NCI-H82 treated with DMSO at 0.1 percent for 48 hours (cell line): ENCODE data around the gene FBXO34.
"Not testable (repeated sequence)": the region's sequence is repeated elsewhere in the genome, so short reads cannot be mapped to it uniquely, and the experiment has no call there.

Experiments used
- DNase-seq: peaks from one replicate; lab custom pipeline; 2025; ENCODE audit not compliant: unreplicated experiment; lab: John Stamatoyannopoulos, UW

Gene FBXO34

DNA sequence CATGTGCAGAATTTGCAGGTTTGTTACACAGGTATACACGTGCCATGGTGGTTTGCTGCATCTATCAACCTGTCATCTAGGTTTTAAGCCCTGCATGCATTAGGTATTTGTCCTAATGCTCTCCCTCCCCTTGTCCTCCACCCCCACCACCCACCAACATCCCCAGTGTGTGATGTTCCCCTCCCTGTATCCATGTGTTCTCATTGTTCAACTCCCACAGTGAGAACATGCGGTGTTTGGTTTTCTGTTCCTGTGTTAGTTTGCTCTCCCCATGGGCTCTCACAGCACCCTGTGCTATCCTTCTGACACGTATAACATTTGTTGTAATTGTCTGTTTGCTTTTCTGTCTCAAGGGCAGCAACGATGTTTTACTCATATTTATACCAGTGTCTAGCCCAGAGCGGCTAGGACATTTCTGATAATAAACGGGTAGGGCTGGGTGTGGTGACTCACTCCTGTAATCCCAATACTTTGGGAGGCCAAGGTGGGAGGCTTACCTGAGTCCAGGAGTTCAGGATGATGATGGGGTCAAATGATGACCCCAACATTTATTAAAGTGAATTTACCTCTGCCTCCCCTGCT, 73.5 kb downstream of the FBXO34 start:
- not testable (repeated sequence) for DNase-seq

DNA sequence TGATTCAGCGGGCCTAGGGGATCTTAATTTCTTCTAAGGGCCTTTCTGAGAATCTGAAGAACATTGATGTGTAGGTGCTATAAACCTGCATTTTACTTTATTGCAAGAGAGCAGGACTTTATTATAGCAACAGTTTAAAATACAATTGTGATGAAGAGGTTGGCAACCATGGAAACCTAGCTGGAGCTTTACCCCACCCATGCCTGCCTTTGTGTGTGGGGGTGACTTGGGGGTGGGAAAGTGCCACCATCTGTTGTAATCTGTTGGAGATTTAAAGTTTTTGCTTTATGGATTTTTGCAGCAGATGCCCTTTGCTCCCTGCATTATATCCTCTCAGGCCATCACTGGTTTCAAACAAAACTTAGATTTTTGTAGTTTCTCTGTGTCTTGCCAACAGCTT, 75.8 kb downstream of the FBXO34 start:
- no peak for DNase-seq

DNA sequence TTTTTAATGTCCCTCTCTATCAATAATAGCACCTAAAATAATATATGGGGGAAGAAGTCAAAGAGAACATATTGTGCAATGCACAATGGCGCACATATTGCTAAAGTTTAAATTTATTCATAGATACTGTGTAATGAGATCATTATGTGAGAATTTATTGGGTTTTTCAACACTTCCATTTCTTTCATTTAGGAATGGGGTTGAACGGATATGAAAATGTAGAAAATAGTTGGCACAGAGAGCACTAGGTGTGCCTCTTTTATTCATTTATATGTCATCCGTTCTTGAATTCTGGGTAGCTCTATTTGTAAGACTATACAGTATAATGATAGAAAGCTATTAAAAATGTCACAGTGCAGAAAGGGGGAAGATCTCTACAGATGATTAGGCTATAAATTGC, 76.5 kb downstream of the FBXO34 start:
- no peak for DNase-seq

- DNase-seq = no peak
Measured at GRCh38 chr14:55348766-55349453, 77.7 kb downstream of the FBXO34 start.

- no peak for DNase-seq
Measured at GRCh38 chr14:55349565-55349964, 78.3 kb downstream of the FBXO34 start.

GRCh38 chr14:55350461-55350860, 79.2 kb downstream of the FBXO34 start:
- no peak for DNase-seq

DNA sequence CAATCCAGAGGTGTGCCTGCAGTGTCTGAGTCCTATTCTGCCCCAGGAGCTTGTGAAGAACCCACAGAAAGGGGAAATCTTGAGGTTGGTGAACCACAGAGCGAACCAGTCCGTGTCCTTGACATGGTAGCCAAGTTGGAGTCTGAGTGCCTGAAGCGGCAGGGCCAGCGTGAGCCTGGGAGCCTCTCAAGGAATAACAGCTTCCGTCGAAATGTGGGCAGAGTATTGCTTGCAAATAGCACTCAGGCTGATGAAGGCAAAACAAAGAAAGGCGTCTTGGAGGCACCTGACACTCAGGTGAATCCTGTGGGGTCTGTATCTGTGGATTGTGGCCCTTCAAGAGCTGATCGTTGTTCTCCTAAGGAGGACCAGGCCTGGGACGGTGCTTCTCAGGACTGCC, 79.9 kb downstream of the FBXO34 start:
- no peak for DNase-seq

DNA sequence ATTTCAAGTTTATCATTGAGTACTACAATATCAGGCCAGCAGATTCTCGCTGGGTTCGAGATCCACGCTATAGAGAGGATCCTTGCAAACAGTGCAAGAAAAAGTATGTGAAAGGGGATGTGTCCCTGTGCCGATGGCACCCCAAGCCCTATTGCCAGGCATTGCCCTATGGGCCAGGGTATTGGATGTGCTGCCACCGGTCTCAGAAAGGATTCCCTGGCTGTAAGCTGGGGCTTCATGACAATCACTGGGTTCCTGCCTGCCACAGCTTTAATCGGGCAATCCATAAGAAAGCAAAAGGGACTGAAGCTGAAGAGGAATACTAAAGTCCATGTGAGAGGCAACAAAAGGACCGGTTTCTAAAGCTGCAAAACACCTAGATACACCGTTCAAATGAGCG, 81.0 kb downstream of the FBXO34 start:
- DNase-seq = no peak

DNA sequence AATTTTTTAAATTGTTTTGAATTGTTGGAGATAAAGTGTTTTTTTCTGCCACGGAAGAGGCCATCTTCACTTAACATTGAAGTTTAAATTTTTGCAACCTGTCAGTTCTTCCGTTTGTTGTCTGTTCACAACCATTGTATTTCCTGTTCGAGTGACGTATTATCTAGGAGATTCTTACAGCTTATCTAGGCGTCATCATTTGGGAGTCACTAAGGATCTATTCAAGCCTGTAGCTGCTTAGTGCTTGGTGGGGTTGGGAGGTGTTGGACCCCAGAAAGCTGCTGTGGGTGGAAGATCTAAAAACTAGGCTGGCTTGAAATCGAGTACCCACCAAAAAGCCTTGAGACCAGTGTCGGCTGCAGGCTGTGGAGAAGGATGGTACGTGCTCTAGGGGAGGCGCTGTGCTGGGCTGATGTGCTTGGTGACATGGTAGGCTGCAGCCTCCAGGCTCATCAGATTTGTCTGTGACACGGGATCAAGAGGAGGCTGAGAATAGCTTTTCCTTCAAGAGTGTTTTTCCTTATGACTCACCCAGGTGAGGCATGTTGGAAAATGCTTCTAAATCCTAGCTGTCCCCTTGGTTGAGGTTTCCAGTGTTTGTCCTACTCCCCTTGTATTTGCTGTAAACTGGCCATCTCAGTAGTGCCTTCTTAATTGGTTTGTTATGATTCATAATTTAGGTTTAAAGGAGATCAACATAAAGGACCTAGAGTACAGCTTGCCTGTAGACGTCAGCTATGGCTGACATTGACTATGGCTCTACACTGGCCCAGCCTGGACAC, 82.7 kb downstream of the FBXO34 start:
- no peak for DNase-seq

DNA sequence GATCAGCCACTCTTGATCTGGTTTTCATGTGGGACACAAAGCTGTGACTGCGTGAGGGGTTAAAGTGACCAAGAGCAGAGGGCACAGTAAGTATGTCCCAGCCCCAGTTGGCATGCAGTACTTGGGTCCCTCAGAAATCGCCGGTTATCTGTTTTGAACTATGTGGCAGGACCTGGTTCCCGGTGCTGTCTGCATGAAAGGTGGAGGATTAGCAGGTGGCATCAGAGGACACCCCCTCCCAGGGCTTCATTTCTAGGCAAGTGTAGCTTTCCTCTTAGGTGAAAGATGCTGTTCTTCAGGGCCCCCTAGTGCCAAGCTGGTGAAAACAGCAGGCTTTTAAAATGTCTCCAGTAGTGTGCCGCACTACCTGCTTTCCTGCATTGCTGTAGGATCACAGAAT, 83.3 kb downstream of the FBXO34 start:
- DNase-seq = peak; percentile 30

DNA sequence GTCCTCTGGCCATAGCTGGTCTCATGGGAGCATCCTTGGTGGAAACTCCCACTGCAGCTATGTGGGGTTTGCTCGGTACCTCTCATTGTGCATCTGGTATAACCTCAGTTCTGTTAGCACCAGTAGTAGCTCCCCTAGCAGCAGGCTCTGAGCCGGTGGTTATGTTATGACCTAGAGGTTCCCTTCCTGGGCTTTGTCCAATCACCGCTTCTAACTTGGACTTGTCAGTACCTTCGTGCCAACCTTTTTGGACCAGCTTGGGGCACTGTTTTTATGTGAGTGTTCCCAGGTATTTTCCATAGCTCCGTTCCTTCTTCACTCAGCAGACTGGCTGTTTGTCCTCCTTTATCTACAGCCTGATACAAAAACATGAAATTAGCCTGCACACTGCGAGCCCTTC, 84.7 kb downstream of the FBXO34 start:
- no peak for DNase-seq

GRCh38 chr14:55356913-55357312, 85.7 kb downstream of the FBXO34 start:
- no peak for DNase-seq

DNA sequence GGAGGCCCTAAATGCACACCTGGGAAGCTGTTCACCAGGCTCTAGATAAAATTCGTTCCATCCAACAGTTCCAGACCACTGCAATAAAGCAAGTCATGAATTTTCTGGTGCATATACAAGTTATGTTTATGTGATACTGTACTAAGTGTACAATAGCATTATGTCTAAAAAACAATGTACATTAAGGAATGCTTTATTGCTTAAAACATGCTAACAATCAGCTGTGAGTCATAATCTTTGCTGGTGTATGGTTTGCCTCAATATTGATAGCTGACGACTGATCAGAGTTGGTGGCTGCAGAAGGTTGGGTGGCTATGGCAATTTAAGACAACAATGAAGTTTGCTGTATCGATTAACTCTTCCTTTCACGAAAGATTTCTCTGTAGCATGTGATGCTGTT, 88.1 kb downstream of the FBXO34 start:
- DNase-seq = no peak

DNA sequence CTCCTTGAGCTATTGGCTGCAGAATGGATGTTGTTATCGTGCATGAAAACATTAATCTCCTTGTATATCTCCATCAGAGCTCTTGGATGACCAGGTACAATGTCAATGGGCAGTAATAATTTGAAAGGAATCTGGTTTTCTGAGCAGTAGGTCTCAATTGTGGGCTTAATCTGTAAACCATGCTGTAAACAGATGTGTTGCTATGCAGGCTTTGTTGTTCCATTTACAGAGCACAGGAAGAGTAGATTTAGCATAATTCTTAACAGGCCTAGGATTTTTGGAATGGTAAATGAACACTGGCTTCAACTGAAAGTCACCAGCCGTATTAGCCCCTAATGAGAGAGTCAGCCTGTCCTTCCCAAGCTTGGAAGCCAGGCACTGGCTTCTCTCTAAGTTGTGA, 90.0 kb downstream of the FBXO34 start:
- no peak for DNase-seq

DNA sequence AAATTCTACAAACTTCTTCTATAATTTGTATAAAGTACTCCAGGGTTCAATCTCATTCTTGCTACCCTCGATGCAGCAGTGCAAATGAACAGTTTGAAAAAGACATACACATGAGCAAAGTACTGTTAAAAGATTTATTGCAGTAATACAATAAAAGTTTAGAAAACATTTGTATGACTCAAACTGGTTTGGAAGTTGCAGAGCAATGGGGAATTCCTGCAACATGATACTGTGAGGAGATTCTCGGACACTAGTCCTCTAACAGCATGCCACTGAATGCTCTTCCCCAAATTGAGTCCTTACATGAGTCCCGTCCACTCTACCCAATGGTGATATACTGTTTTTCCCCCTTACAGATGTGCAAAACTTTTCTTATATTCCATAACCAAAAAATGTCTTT, 95.0 kb downstream of the FBXO34 start:
- no peak for DNase-seq

- no peak for DNase-seq
Measured at GRCh38 chr14:55370883-55371455, 99.7 kb downstream of the FBXO34 start.

- no peak for DNase-seq
Measured at GRCh38 chr14:55372423-55372822, 101.2 kb downstream of the FBXO34 start.

GRCh38 chr14:55372825-55373224, 101.6 kb downstream of the FBXO34 start:
- no peak for DNase-seq

DNA sequence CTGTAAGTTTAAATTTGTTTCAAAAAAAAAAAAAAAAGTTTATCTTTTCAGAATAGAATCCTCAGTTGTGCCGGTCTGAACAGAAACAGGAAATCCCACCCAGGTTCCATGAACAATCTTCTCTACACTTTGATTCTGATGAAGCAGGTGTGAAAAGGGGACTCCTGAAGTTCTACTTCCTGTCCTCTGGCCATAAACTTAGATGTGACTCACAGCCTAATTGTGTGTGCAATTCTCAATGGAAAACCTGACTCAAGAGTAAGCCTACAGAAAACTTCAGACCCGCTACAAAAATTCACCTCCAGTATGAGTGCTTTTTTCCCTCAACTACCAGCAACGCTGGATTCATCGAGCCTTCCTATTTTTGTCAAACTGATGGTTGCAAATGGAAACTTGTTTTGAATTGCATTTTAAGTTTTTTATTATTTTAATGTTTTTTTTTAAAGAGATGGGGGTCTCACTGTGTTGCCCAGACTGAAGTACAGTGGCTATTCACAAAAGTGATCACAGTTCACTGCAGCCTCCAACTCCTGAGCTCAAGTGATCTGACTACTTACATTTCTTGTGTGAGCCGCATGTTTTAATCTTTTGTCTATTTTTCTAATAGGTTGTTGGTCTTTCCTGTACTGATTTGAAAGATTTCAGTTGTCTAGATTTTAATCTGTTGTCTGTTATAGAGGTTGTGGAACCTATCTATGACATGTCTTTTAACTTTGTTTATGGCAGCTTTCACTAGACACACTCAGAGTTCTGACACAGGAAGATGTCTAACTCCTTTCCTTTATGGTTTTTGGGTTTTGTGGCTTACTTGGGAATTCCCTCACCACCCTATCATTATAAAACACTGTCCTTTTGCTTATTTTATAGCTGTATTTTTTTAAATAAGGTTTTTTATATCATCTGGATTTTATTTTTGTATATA, 102.8 kb downstream of the FBXO34 start:
- no peak for DNase-seq

- DNase-seq = no peak
Measured at GRCh38 chr14:55374771-55375170, 103.5 kb downstream of the FBXO34 start.

- no peak for DNase-seq
Measured at GRCh38 chr14:55377236-55377635, 106.0 kb downstream of the FBXO34 start.
